Right lobe of liver (tissue), 6 donors: Measurements from ENCODE around the gene CCDC186. TPM values are rescaled to one million over a fixed set of nuclear protein-coding genes. Genes with fewer than 3 reads are reported as not detected.

ENCODE experiments used
- ATAC-seq, 4 donors: fragments of 200-7000 bp; cut with Tn5 transposase; one replicate each; pipeline ENCODE4 v1.9.1; 2020; ENCODE audit warnings: mild to moderate bottlenecking in 4 of 4, moderate library complexity in 4 of 4
- DNase-seq, 3 donors: peaks; one replicate each; pipeline ENCODE4 v3.0.0-alpha.2; 2020
- H3K27ac ChIP-seq, 3 donors: fragments of 200-600 bp; one replicate each; pipeline ENCODE4 v1.8.0; 2022
- H3K27me3 ChIP-seq, 2 donors: fragments of 200-600 bp; one replicate each; pipeline ENCODE4 v1.8.0; 2022
- H3K36me3 ChIP-seq, 4 donors: fragments of 200-600 bp; sonication (generic) in 1 of 4; one replicate each; pipeline versions ENCODE4 v1.5.1 to v1.8.0; 2017 to 2022; ENCODE audit warnings: control low read depth in 1 of 4
- H3K4me1 ChIP-seq, 4 donors: fragments of 200-600 bp; sonication (generic) in 1 of 4; one replicate each; pipeline versions ENCODE4 v1.5.1 to v1.8.0; 2017 to 2022; ENCODE audit warnings: control low read depth in 1 of 4
- H3K4me3 ChIP-seq, 3 donors: fragments of 200-600 bp; one replicate each; pipeline ENCODE4 v1.8.0; 2022
- H3K9me3 ChIP-seq, 4 donors: fragments of 200-600 bp; sonication (generic) in 1 of 4; one replicate each; pipeline versions ENCODE4 v1.5.1 to v1.8.0; 2017 to 2022; ENCODE audit warnings: control low read depth in 1 of 4
- CTCF ChIP-seq, 4 donors: fragments of 200-600 bp in 3 of 4; fragments of 450-650 bp in 1 of 4; IDR thresholded peaks; one replicate each; pipeline versions ENCODE4 v1.5.1 to v1.8.0; 2016 to 2022; ENCODE audit warnings: antibody characterized with exemption in 4 of 4, mild to moderate bottlenecking in 2 of 4
- POLR2A ChIP-seq: fragments of 450-650 bp; IDR thresholded peaks from one replicate; pipeline ENCODE4 v1.6.1; 2017; ENCODE audit warnings: antibody characterized with exemption, mild to moderate bottlenecking
- WGBS: methylation state at CpG from one replicate; pipeline ENCODE4 v1.1.6; 2018; ENCODE audit warnings: low coverage, low lambda C conversion rate; ENCODE audit not compliant: insufficient coverage; ENCODE audit errors: missing lambda C conversion rate; 5-methylcytosine and 5-hydroxymethylcytosine counted together
- intact Hi-C, 2 donors: fragments of 100-400 bp; cut with DNase I; formaldehyde crosslinking; loops; one replicate each; pipeline versions ENCODE4 v1.11.2 to v1.14.1; 2022
- total RNA-seq, 6 experiments: library from RNA; depleted of rRNA in 2 of 6; stranded (reverse); fragments of >200 nt in 2 of 6; fragmentation: NEBNext Ultra II Directional in 3 of 6; extraction: Animal tissue kit (Norgen Biotek cat#: 25700) in 3 of 6; gene quantifications; one replicate each; pipeline versions ENCODE4 v1.1.0 to v1.2.4, GENCODE V29; 2016 to 2023
- donor health status: DM: no; HTN: yes; CAD: no.
- donor health status: DM: no; HTN: no; CAD: no.
- donor health status: DM: no; HTN: no; CAD: no.
- donor health status: DM: no; HTN: yes; CAD: no.
- donor health status: DM: no; HTN: yes; CAD: no.

The CCDC186 gene
- total RNA-seq, 6 experiments from 2014 or later, result 4.2 to 11.7 (median 6.9) TPM

GRCh38 chr10:114179747-114180146, 5.7 kb upstream of the CCDC186 start:
- ATAC-seq (no peak), DNase-seq (no peak)
- no peaks in the 10 kb centered on the region for H3K9me3 ChIP-seq
- no peak overlapping the region for H3K27ac ChIP-seq
- H3K27me3 ChIP-seq, result no peaks in the 10 kb centered on the region
- H3K4me1 ChIP-seq, result no peaks in the 10 kb centered on the region
- WGBS, result 68% methylated on average over 8 of the region's 8 CpGs
- H3K36me3 ChIP-seq, result no peaks in the 10 kb centered on the region
- H3K4me3 ChIP-seq, result no peak overlapping the region
- intact Hi-C loops, result no loop called here
- TF ChIP-seq CTCF (IDR thresholded peaks at IDR 0.05) (no peak), POLR2A (no peak)

- Histone ChIP-seq H3K27me3 (no peaks in the 10 kb centered on the region), H3K9me3 (no peaks in the 10 kb centered on the region), H3K4me1 (no peaks in the 10 kb centered on the region), H3K36me3 (no peaks in the 10 kb centered on the region), H3K4me3 (no peak within 1 kb of the TSS), H3K27ac (no peak within 1 kb of the TSS)
- ATAC-seq (no peak), DNase-seq (no peak)
- intact Hi-C loops, result no loop called here
- no peak for TF ChIP-seq POLR2A
- TF ChIP-seq CTCF (IDR thresholded peaks at IDR 0.05), result no peak
- WGBS, result 66% methylated on average over 26 of the region's 28 CpGs
Measured at GRCh38 chr10:114179148-114179547, 5.1 kb upstream of the CCDC186 start, which contains the start of gene TDRD1. TSS of gene TDRD1 (plus strand) at chr10:114179353. CDS start at chr10:114187832, 8,479 bp downstream.

GRCh38 chr10:114176511-114176910, 2.5 kb upstream of the CCDC186 start:
- Histone ChIP-seq H3K9me3 (no peaks in the 10 kb centered on the region), H3K4me3 (no peak overlapping the region), H3K4me1 (peaks cover 0 to 11% (median 3%) of the 10 kb centered on the region in 4 donors), H3K27me3 (no peaks in the 10 kb centered on the region), H3K27ac (no peak overlapping the region), H3K36me3 (no peaks in the 10 kb centered on the region)
- DNase-seq (no peak), ATAC-seq (no peak)
- 100% methylated on average over 1 of the region's 1 CpG for WGBS
- no peak for TF ChIP-seq POLR2A
- intact Hi-C loops, result no loop called here

GRCh38 chr10:114175667-114176066, 1.7 kb upstream of the CCDC186 start:
- no peak for ATAC-seq
- Histone ChIP-seq H3K9me3 (no peaks in the 10 kb centered on the region), H3K4me3 (no peak overlapping the region), H3K4me1 (peaks cover 0 to 11% (median 3%) of the 10 kb centered on the region in 4 donors), H3K27ac (no peak overlapping the region), H3K27me3 (no peaks in the 10 kb centered on the region), H3K36me3 (no peaks in the 10 kb centered on the region)
- no peak for TF ChIP-seq POLR2A
- no peak for TF ChIP-seq CTCF (IDR thresholded peaks at IDR 0.05)
- WGBS, result 75% methylated on average over 1 of the region's 1 CpG
- intact Hi-C loops, result no loop called here
- no peak for DNase-seq

- Histone ChIP-seq H3K27ac (peak overlapping the region; percentile 82 to 90 (median 82)), H3K9me3 (no peaks in the 10 kb centered on the region), H3K27me3 (no peaks in the 10 kb centered on the region), H3K4me1 (peaks cover 0 to 11% (median 3%) of the 10 kb centered on the region in 4 donors), H3K36me3 (no peaks in the 10 kb centered on the region), H3K4me3 (peak overlapping the region; percentile 86 to 92 (median 88))
- WGBS, result under 1% methylated on average over 16 of the region's 19 CpGs
- no peak for TF ChIP-seq CTCF (IDR thresholded peaks at IDR 0.05)
- TF ChIP-seq POLR2A, result no peak
- DNase-seq (peak; percentile 69 to 80 (median 79)), ATAC-seq (peak; percentile 65 to 71 (median 68))
- intact Hi-C loops, result no loop called here
Measured at GRCh38 chr10:114174695-114175188, 739 bp upstream of the CCDC186 start.
